Measurements from ENCODE around the gene STAC3.

The STAC3 gene

GRCh38 chr12:57221169-57221917 is 29.6 kb downstream of the STAC3 start:
- TF ChIP-seq CTCF (IDR thresholded peaks at IDR 0.05; ENCODE audit: low read depth, low read length, missing control alignments), result no peak
- H3K4me3 ChIP-seq (replicated peaks; ENCODE audit: low read depth, low read length), result no peak overlapping the region
- DNase-seq (ENCODE audit: extremely low read depth, low read depth), result no peak

- no peak overlapping the region for H3K4me3 ChIP-seq (replicated peaks; ENCODE audit: low read depth, low read length)
- DNase-seq (ENCODE audit: extremely low read depth, low read depth), result no peak
- no peak for TF ChIP-seq CTCF (IDR thresholded peaks at IDR 0.05; ENCODE audit: low read depth, low read length, missing control alignments)
These were observed 30.2 kb downstream of the STAC3 start for GRCh38 chr12:57220770-57221168.

- DNase-seq (ENCODE audit: extremely low read depth, low read depth), result no peak
- no peak overlapping the region for H3K4me3 ChIP-seq (replicated peaks; ENCODE audit: low read depth, low read length)
- TF ChIP-seq CTCF (IDR thresholded peaks at IDR 0.05; ENCODE audit: low read depth, low read length, missing control alignments), result no peak
These were observed 30.8 kb downstream of the STAC3 start for GRCh38 chr12:57219993-57220754.

GRCh38 chr12:57219205-57219992 is 31.6 kb downstream of the STAC3 start:
- no peak overlapping the region for H3K4me3 ChIP-seq (replicated peaks; ENCODE audit: low read depth, low read length)
- no peak for TF ChIP-seq CTCF (IDR thresholded peaks at IDR 0.05; ENCODE audit: low read depth, low read length, missing control alignments)
- no peak for DNase-seq (ENCODE audit: extremely low read depth, low read depth)

GRCh38 chr12:57218030-57218853 is 32.7 kb downstream of the STAC3 start:
- no peak for DNase-seq (ENCODE audit: extremely low read depth, low read depth)
- no peak overlapping the region for H3K4me3 ChIP-seq (replicated peaks; ENCODE audit: low read depth, low read length)
- no peak for TF ChIP-seq CTCF (IDR thresholded peaks at IDR 0.05; ENCODE audit: low read depth, low read length, missing control alignments)

All from HFF-Myc (cell line).